Spleen (tissue), 7 donors: ENCODE measurements around the gene NTSR2.

Source experiments
- CTCF ChIP-seq, 11 experiments: fragments of 200-600 bp in 7 of 11; fragments of 450-650 bp in 4 of 11; sonication (generic) in 4 of 11; IDR thresholded peaks in 8 of 11; conservative IDR thresholded peaks in 3 of 11; 1 replicate in 7 of 11; 2 replicates in 4 of 11; pipeline versions ENCODE4 v1.4.0 to v1.8.0; 2016 to 2021; ENCODE audit warnings: antibody characterized with exemption in 11 of 11, inconsistent platforms in 4 of 11, mild to moderate bottlenecking in 1 of 11
- POLR2A ChIP-seq, 3 donors: fragments of 450-650 bp; IDR thresholded peaks; one replicate each; pipeline ENCODE4 v1.5.1; 2017; ENCODE audit warnings: antibody characterized with exemption in 3 of 3, mild to moderate bottlenecking in 1 of 3
- donor health status: DM: no; HTN: no; CAD: no; lungs with moderate emphysema.
- donor health status: DM: no; HTN: no; CAD: no.
- donor health status: DM: no; HTN: no; CAD: no.

- no peak for TF ChIP-seq CTCF (IDR thresholded peaks at IDR 0.05 in 8 of 11, conservative IDR thresholded peaks at IDR 0.05 in 3 of 11)
- no peak for TF ChIP-seq POLR2A (IDR thresholded peaks at IDR 0.05)
These were observed 38.1 kb upstream of the NTSR2 start for GRCh38 chr2:11708106-11708505.
